ENCODE measurements around the gene CCDC30. TPM values are rescaled to one million over a fixed set of nuclear protein-coding genes. Genes with fewer than 3 reads are reported as not detected.
A peak's percentile ranks its signal among the peaks of the same experiment; 100 is the strongest.

Gene CCDC30
- total and polyA plus RNA-seq, 10 of the 15 experiments (the other 5 are each of a cell fraction or from before 2014, with no cell fraction given): 0.46 to 1.8 (median 1.0) TPM

- TF ChIP-seq REST (IDR thresholded peaks at IDR 0.05; ENCODE audit: low read depth, low read length) (peak; percentile 20; the same call in 1 of the 2 replicates), ZZZ3 (IDR thresholded peaks at IDR 0.05; ENCODE audit: control insufficient read depth, insufficient read length, low read depth) (no peak), MEF2B (IDR thresholded peaks at IDR 0.05; ENCODE audit: partially characterized antibody, poor library complexity, severe bottlenecking) (no peak), MYC (IDR thresholded peaks at IDR 0.05; ENCODE audit: insufficient read depth, insufficient read length, insufficient replicate concordance, low read length, severe bottlenecking) (no peak), CBFB (IDR thresholded peaks at IDR 0.05; ENCODE audit: low read depth) (peak; percentile 37; the same call in 1 of the 2 replicates), ZNF622 (IDR thresholded peaks at IDR 0.05) (no peak), SMC3 (IDR thresholded peaks at IDR 0.05; ENCODE audit: borderline replicate concordance, low read length) (no peak), NBN (IDR thresholded peaks at IDR 0.05) (peak; percentile 86), KDM1A (IDR thresholded peaks at IDR 0.05; ENCODE audit: borderline replicate concordance) (no peak), ATF2 (IDR thresholded peaks at IDR 0.05; ENCODE audit: low read length) (no peak), BRCA1 (IDR thresholded peaks at IDR 0.05; ENCODE audit: low read depth, low read length) (no peak), ZBTB11 (CRISPR knock-in tag; IDR thresholded peaks at IDR 0.05) (0 out of 2 replicates have a peak, but pooled peaks have one; percentile 36), MTA3 (IDR thresholded peaks at IDR 0.05; ENCODE audit: borderline replicate concordance, low read length) (peak; percentile 56; the same call in 1 of the 2 replicates), RUNX3 (IDR thresholded peaks at IDR 0.05; ENCODE audit: low read length) (peak; percentile 6; the same call in 1 of the 2 replicates), TCF7 (IDR thresholded peaks at IDR 0.05; ENCODE audit: borderline replicate concordance) (no peak), EGR1 (IDR thresholded peaks at IDR 0.05; ENCODE audit: borderline replicate concordance in 1 of 2, low read depth in 2 of 2, low read length in 2 of 2) (peak; percentile 60 to 96), NKRF (conservative IDR thresholded peaks at IDR 0.05) (peak; percentile 92), STAT1 (conservative IDR thresholded peaks at IDR 0.05) (0 out of 2 replicates have a peak, but pooled peaks have one; percentile 32), TAF1 (IDR thresholded peaks at IDR 0.05; ENCODE audit: borderline replicate concordance, low read depth, low read length) (peak; percentile 80), PAX5 (IDR thresholded peaks at IDR 0.05; ENCODE audit: borderline replicate concordance, low read depth, low read length) (no peak)
Measured at GRCh38 chr1:42456010-42456753, 6.9 kb upstream of the CCDC30 start, which contains the start of the genes PPCS and ZMYND12 (continued).

Measured in GM12878 (cell line).